HK-2 (cell line): ENCODE results near the gene SVIP.

Experiments used
- DNase-seq: peaks from one replicate; pipeline ENCODE4 v3.0.0-alpha.2; 2018; ENCODE audit not compliant: unreplicated experiment

Gene SVIP

DNA sequence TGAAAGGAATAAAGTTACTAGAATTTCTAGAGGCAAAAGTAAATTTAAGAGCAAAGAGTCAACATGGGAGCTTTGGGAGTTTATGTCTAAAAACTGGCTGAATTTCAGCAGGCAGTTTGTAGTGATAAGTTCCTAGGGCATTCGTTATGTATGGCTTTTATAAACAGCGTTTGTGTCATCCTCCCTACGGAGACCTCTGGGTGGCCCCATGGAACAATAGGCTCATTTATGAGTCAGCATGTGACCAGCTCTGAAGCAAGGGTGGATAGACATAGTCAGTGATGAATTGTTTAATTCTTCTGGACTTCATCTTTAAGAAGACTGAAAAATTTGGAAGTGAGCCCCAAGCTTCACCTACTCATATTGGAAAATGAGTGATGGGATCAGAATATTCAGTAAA lies 37.1 kb downstream of the SVIP start:
- no peak for DNase-seq

DNA sequence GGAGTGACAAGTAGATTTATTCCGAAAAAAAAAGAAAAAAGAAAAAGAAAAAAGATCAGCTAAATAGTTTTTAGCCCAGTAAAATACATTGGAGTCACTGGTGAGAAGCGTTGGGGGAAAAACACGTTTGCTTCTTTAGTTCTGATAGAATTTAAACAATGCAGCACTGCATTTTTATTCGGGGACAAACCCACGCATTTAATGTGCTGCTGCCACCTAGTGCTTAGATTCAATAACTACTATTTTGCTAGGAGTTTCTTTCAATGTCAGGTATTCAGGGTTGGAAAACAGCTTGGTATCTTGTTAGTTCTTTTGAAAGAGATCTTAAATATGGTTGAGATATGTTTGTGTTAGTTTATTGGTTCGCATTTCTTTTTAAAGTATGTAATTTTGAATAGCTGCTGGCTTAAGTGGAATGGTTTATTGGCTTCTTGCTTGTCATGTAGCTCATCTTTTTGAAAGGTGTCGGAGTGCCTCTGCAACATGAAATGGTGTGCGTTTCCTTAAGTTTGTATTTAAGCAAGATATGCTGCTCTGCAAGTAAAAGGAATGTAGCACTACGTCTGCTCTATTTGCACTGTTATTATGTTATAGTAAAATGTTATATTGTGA lies 41.9 kb downstream of the SVIP start:
- no peak for DNase-seq

DNA sequence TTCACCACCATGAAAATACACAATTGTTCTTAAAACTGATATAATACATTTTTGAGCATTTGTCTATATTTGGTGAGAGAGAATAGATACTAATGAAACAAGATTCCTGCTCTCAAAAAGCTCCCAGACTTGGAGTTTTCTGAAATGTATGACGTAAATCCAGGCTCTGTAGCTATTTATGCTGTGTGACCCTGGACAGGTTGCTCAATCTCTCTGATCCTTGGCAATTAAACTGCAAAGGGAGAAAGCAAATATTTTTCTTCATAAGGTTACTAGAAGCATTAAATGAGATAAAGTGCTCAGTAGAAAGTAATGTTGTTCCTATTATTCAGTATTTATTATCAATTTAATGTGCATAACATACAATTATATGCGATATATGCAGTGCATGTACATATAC lies 42.5 kb downstream of the SVIP start:
- DNase-seq, result no peak

- DNase-seq, result no peak
Measured at GRCh38 chr11:22786475-22786874, 43.1 kb downstream of the SVIP start.

DNA sequence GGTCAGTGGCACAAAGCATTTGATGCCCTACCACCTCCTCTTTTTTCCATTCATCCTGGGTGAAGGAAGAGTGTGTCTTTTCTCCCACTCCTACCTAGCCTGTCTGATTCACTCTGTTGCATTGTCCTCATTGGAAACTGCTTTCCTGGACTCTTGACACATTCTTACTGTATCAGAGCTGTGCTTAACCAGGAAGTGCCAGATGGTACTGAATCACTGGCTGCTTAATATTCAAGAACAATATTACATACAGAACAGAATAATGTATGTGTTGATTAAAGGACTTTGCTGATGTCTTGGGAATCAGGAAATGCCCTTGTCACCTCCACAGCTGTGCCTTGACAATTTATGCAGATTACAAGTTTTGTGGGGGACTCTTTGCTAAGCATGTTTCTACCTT lies 44.4 kb downstream of the SVIP start:
- no peak for DNase-seq

DNA sequence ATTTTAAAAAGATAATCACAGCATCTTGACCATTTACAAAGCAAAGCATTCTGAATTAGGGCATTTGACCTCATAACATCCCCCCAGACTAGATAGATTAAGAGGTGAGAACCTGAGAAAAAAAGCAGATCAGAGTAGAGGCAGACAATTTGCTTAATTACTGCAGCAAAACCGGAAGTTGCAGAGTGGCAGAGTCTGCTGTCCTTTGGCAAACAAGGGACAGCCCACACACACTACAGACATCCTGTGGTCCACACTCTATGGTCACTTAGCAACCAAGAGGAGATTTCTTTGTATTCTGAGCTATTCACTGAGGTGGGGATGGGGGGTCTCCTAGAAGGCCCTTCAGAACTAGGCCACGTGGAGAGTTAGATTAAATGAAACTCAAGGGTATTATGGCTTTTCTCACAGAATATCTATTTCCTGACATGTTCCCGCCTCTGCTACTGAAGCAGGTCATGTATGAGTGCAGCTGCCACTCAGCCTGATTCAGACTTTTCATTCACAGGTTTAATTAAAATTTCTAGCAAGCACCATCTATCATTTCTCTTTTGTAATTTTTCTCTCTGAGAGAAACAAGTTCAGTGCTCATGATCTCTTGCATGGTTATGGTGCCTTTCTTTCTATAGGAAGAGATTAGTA lies 48.5 kb downstream of the SVIP start:
- DNase-seq, result no peak

DNA sequence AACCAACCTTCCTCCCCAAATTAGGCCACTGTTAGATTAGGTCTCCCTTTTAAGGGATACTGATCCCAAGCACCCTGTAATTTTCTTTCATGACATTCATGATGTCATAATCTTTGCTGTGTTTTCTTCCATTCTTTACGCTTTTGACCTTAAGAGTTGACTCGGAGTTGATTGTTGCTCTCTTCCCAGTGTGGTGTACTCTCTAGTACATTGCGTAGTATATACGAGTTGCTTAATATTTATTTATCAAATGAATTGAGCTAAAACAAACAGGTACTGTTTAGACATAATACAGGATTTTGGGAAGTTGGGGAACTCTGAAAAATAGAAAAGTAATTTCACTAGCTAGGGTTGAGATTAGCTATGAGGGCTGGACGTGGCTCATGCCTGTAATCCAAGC lies 49.8 kb downstream of the SVIP start:
- DNase-seq, result no peak

DNA sequence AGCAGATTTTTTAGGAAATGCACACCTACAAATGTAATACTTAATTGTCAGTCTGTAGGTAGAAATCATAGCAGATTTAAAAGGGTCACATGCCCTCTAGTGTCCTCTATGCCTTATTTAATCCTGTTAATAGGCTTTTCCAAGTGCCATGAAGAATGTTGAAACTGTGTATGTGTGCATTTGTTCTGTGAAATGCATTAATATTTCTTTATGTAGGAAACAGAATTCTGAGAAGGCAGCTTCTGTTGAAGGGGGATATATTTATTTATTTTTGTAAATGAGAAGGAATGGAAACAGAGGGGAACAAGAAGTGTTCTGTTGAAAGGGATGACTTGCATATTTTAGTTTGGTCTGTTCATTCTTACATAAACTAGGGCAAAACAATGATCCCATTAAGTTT lies 51.0 kb downstream of the SVIP start:
- no peak for DNase-seq

DNA sequence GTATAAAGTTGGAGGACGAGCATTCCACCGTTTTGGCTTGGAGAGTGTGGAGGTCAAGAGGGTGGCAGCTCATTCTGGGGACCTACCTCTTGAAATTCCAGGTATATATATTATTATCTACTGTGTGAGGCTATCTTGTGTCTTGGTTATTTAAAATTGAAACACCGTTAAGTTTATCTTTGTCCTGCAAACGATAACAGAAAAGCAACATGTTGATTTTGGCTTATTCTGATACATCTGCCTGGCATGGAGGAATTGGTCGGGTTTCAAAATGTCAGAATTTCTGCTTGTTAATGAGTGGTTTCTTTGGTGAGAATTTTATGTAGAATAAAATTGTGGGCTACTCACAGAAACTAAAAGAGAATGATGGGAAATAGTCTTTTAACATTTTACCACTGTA lies 54.4 kb downstream of the SVIP start:
- no peak for DNase-seq

DNA sequence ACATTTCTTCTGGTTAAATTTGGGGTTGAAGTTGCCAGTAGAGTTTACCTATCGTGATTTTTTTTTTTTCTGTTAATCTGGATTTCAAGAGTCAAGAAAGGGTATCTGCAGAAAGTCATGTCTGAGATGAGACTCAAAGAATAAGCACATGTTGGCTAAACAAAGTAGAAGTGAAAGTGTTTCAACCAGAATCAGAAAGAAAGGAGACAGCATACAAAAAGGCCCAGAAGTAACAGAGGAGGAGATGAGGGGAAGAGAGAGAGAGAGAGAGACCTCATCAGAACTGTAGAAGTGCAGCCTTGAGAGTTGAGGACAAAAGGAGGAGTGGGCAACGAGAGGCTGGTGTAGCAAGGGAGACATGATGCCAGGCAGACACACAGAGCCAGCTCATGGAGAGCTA lies 54.9 kb downstream of the SVIP start:
- no peak for DNase-seq

DNA sequence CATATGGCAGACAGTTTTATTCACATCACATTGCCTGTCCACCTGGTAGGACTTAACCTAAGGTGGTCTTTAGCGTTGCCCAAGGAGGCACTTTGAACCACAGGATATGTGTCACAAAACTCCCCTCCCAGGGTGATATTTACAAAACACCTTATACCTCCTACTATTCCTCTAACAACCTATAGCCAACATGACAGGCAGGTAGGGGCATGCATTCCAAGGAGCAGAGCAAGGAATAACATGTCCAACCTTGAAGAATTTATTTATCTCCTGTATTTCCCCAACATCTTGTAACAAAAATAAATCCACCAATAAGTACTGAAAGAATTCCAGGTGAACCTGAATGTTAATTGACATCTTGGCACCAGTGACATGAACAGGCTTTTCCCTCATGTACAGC lies 60.5 kb downstream of the SVIP start:
- no peak for DNase-seq
